Ishikawa (cell line): ENCODE measurements around the gene ADAMTS16.

Experiments used
- FOXM1 ChIP-seq: IDR thresholded peaks from 2 replicates; pipeline ENCODE4 v1.6.1; 2012; ENCODE audit warnings: low read depth, borderline replicate concordance
- RAD21 ChIP-seq: IDR thresholded peaks from 2 replicates; pipeline ENCODE4 v1.6.1; 2012; ENCODE audit warnings: low read depth
- TCF12 ChIP-seq: IDR thresholded peaks from 2 replicates; pipeline ENCODE4 v1.6.1; 2012; ENCODE audit warnings: low read depth
- TF ChIP-seq, protein P1 (sequence below): IDR thresholded peaks from 2 replicates; pipeline ENCODE4 v1.6.1; 2012; ENCODE audit warnings: low read depth, mild to moderate bottlenecking

DNA sequence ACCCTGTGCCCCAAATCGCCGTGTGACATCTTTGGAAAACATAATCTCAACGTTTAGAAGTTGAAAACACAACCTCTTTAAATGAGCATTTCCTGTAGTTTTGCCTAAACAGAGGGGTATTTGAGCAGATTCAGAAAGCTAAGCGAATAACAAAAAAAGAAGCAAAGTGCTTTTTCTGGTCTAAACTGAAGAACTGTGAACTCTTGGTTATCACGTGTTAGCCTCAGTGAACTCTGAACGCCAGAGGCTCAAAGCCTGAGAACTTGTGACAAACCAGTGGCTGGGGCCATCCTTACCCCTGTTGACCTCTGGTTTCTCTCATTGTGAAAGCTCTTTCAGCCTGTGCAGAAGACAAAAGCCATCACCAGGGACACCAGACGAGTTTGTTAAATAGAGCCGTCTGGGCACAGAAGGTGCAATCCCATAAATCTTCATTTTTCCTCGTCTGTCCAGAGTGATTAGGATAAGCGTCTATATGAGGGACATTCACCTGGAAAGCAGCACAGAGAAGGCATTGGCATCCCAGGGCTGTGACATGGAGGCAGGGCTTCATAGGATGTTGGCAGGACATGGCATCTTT is 220.9 kb downstream of the ADAMTS16 start:
- TF ChIP-seq TCF12: no peak
- TF ChIP-seq RAD21: no peak
- TF ChIP-seq, protein P1, sequence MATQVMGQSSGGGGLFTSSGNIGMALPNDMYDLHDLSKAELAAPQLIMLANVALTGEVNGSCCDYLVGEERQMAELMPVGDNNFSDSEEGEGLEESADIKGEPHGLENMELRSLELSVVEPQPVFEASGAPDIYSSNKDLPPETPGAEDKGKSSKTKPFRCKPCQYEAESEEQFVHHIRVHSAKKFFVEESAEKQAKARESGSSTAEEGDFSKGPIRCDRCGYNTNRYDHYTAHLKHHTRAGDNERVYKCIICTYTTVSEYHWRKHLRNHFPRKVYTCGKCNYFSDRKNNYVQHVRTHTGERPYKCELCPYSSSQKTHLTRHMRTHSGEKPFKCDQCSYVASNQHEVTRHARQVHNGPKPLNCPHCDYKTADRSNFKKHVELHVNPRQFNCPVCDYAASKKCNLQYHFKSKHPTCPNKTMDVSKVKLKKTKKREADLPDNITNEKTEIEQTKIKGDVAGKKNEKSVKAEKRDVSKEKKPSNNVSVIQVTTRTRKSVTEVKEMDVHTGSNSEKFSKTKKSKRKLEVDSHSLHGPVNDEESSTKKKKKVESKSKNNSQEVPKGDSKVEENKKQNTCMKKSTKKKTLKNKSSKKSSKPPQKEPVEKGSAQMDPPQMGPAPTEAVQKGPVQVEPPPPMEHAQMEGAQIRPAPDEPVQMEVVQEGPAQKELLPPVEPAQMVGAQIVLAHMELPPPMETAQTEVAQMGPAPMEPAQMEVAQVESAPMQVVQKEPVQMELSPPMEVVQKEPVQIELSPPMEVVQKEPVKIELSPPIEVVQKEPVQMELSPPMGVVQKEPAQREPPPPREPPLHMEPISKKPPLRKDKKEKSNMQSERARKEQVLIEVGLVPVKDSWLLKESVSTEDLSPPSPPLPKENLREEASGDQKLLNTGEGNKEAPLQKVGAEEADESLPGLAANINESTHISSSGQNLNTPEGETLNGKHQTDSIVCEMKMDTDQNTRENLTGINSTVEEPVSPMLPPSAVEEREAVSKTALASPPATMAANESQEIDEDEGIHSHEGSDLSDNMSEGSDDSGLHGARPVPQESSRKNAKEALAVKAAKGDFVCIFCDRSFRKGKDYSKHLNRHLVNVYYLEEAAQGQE: no peak
- no peak for TF ChIP-seq FOXM1
